Stimulated activated CD8-positive, alpha-beta memory T cell treated with anti-CD3 and anti-CD28 coated beads, Interleukin-4, amount 100 ng/mL, for 4 hours (primary cell): Measurements from ENCODE around the gene KEL.
"Not testable (repeated sequence)": the region's sequence is repeated elsewhere in the genome, so short reads cannot be mapped to it uniquely, and the experiment has no call there.

Experiments
- DNase-seq, 2 donors: peaks; one replicate each; pipeline ENCODE4 v3.0.0-alpha.2; 2020; ENCODE audit warnings: low read depth in 2 of 2, low spot score in 1 of 2

KEL gene, protein sequence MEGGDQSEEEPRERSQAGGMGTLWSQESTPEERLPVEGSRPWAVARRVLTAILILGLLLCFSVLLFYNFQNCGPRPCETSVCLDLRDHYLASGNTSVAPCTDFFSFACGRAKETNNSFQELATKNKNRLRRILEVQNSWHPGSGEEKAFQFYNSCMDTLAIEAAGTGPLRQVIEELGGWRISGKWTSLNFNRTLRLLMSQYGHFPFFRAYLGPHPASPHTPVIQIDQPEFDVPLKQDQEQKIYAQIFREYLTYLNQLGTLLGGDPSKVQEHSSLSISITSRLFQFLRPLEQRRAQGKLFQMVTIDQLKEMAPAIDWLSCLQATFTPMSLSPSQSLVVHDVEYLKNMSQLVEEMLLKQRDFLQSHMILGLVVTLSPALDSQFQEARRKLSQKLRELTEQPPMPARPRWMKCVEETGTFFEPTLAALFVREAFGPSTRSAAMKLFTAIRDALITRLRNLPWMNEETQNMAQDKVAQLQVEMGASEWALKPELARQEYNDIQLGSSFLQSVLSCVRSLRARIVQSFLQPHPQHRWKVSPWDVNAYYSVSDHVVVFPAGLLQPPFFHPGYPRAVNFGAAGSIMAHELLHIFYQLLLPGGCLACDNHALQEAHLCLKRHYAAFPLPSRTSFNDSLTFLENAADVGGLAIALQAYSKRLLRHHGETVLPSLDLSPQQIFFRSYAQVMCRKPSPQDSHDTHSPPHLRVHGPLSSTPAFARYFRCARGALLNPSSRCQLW

DNA sequence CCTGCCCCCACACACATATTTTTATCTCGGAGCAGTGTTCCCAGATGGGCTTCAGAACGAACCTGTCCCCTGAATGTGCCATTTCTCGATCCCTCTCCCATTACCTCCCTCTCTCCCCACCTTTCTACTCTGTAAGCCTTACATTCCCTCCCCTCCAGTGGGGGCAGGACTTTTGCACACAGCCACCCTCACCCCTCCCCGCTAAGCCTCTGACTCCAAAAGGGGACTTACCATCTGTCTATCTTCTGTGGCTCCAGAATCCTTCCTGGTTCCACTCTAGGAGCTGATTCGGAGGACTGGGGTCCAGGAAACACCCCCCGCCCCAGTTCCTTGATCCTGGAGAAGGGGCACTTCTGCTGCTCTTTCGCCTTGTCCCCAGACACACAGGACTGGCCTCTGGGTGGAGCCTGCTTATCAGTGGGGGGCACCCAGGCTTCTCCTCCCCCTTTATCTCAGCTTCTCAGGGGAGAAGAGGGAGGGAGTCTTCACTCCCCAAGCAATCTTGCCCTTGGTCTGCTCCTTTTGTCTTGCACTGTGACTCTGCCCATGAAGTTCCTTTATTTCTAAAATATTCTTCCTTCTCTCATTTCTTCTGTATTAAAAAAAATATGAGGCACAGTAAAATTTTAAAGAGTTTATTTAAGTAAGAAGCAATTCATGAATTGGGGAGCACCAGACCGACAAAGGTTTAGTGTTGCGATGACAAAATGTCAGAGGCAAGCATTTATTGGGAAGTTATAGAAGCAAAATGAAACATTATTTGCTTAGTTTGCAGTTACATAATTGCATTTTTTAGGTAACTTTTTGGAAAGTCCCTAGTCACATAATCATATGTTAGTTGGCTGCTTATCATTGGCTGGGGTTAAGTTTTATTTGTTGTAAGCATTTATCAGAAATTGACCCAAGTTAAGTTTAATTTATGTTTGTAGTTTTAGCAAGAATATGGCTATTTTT, at the start of gene KEL:
KEL (minus strand) TSS at position 391 of the 954 bp plus-strand sequence; CDS start at position 234, 157 bp downstream.
- DNase-seq = no peak

DNA sequence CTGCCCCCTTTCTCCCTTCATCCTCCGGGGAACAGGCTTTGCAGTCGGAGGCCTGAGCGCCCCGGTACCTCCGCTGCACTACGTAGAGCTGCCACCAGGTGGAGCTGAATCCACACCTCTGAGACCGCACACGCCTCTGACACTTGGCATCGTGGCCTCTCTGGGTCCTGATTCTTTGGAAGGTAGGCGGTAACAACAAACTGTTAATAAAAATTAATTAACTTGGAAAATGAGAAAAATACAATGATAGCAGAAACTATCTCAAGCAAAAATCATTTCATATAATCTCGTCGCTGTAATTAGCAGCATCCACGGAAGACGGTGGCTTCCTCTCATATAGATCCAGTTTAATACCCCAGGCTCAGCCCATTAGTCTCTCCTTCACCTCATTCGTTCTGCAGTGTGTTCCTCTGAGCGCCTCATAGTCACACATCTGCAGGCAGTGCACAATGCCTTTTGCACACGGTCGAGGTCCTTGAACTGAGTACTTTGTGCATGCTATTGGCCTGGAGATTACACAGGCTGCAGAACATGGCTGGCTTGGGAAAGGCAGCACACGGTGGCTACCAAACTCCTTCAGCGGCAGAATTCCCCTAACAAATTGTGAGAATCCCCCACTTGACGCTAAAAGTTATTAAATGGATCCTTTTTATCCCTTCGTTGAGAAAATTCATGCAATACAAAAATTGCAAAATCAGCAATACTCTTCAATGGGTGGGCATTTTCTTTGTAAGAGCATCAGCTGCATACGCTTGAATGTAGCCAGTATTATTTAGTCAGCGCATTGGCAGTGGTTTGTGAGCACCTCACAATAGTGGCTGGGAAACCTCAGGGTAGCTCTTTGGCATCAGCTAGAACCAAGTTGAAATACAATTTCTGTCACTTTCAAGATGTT, 46.1 kb upstream of the KEL start:
- peak; percentile 58 to 69 for DNase-seq

DNA sequence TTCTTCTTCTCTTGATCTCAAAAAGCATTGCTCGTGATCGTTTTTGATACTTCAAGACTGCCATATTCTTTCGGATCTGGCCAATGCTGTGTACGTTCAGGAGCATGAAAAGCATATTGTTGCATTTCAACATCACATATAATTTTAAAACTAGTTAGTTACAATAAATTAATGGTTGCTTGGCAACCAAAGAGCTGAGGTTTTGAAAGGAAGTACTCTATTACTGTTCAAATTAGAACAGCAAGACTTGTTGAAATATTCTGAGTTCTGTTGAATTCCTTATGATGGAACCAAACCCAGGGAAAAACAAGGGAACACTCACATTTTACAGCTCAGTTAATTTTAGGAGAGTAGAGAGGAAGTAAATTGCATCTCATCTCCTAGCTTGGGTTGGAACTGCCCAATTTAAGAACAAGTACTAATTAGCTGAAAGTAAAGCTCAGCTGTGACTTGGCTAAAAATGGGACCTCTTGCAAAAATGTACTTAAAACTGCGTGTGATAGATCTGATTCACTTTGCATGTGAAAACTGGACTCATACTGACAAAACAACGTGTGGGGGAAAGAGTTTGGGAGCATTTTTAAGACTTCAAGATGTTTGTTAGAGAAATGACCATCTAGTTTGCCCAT, 43.6 kb upstream of the KEL start:
- no peak for DNase-seq

DNA sequence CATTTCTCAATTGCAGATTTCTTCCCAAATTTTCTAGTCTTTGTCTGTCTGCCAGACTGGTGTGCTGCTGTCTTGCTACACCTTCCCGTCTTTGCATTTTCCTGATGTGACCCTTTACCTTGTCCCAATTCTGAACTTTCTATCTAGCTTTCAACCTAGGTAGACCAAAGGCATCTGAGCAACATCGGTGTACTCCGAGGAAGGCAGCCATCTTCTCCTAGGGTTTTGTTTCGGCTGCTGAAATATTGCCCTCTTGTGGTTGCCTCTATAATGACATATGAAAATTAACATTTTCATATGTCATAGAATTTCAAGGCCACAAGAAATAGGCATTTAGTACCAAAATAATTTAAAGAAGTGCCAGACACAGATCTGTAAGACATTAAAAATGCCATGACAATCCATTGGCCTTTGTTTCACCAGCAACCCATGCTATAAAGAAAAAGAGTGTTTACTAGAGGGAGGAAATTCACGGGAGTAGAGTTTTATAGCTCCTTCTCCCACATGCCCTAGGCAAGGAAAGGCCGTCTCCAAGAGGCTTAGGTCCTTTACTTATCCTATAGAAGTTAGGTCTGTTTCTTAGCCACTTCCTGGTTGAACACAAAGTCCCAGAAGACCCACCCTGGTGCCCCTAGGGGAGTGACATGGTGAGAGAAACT, 41.4 kb upstream of the KEL start:
- no peak for DNase-seq

DNA sequence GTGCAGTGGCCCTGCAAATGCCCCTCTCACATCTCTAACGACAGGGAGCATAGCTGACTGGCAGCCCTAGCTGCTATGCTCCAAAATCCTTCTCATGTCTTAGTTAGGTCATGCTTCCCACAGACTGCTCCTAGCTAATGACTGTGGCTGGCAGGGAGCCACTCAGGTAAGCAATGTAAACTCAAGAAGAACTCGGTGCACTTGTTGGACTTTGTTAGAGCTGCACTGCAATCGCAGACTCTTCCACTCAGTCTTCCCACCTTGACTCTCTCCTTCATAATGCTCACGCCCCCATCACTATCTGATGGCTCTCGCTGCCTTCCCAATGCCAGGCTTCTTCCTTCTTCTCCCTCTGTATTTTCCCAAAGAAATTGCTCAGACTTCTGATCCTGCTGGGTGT, 40.7 kb upstream of the KEL start:
- DNase-seq = no peak

DNA sequence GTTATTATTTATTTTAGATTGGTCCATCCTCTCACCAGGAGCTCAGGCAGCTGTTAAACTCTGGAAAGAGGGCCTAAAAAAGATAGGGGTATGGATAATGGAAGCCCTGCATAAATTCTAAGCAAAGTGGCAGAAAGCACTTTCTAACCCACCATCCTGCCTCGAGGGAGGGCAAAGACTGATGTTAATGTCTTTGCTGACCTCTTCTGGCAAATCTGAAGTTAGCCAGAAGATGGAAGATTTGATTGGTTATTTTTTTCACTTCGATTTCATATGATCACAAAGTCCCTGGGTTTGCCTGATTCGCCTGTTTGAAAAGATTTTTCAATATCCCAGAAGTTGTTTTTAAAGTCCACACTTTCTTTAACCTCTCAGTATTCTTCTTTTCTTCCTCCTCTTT, 39.9 kb upstream of the KEL start:
- no peak for DNase-seq

DNA sequence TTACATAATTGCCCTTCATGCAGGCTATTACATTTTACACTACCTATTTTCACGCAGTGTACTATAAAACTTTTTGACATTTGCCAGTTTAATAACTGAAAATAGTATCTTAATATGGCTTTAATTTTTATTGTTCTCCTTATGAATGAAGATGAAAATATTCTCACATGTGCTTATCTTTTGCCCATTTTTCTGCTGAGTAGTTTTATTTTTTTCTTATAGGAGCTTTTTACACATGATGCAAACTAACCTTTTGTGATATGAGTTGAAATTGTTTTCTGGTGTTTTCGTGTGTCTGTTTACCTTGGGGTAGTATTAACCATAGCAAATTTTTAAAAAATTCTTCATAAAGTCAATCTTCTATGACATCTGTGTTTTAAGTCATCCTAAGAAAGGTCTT, 38.5 kb upstream of the KEL start:
- DNase-seq = no peak

DNA sequence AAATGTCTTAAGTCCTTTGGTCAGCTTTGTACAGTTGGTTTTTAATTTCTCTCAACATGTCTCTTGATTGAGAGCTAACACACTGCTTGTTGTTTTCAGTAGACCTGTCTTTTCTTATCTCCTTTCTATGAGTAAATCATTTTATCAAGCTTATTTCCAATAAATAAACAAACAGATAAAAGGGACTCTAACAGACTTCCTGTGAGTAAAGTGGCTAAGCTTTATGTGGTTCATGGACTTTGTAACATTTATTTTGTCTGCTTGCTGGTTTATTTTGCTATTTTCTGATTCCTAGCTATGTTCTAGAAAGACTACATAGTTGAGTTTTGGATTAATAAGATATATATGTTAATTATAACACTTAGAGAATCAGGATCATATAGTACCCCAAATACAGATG, 37.6 kb upstream of the KEL start:
- DNase-seq = no peak

DNA sequence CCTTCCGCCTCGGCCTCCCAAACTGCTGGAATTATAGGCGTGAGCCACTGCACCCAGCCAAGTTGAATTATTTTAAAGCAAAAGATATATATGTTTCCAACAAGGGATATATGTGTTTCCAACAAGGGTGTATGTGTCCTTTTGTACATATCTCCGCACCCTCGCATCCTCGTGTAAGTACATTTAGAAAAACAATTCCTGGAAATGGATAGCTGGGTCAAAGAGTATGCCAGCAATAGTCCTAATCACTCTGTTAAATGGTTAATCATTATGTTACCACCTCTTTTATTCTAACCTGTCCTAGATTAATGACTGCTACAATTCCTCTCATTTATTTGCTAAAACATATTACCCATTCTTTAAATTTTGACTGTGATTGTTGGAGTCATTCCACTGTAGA, 36.8 kb upstream of the KEL start:
- no peak for DNase-seq

DNA sequence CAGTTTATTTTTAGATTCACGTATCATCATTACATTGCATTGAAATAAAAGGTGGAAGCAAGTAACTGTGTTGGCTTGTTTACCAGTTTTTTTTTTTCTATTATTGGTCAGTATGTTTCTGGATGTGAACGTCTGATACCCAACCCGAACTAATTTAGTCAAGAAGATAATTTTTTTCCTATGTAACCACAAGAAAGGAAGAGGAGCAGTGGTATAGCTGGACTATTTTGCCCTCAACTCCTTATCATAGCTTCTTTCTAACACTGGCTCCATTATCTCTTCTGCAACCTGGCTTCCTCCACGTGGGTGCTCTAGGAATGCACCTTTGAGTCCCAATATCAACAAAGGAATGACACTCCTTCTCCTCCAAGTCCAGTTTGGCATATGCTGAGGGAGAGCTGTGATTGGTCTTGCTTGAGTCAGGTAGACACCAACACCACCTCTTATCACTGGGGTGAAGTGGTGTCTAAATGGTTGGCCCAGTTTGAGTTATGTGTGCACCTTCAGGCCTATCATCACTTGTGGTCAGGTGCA, 35.4 kb upstream of the KEL start:
- no peak for DNase-seq

DNA sequence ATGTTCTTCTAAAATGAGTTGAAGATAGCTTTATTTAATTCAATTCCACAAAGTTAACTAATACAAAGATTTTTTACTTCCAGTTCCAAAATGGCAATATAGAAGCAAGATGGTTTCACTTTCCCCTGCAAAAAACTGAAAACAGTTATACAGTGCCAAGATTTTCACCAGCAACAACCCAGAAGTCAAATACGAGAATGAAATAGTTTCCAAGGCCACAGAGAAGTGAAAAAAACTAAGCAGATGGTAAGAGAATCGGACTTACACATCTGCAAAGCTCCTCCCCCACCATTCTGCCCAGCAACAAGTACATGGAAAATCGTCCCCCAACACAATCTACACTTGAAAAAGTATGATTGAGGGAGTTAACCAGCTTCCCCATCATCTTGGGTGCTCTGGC, 30.3 kb upstream of the KEL start:
- DNase-seq = no peak

DNA sequence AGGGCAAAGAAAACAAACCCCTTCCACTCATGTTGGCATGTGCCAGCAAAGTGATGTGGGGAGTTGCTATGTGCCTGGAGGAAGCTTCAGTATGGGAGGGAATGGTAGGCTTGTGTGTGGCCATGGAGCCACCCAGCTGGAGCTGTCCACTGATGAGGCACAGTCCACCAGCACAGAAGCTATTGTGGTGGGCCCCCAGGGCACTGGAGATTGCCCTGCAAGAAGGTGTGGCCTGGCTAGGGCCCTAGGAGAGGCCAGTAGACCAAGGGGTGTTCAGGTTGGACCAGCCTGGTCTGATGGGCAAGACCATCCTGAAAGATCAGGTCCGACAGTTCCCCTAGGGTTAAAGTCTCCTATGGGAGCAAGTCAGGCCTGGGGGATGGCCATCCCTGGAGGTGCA, 22.1 kb upstream of the KEL start:
- DNase-seq = no peak

DNA sequence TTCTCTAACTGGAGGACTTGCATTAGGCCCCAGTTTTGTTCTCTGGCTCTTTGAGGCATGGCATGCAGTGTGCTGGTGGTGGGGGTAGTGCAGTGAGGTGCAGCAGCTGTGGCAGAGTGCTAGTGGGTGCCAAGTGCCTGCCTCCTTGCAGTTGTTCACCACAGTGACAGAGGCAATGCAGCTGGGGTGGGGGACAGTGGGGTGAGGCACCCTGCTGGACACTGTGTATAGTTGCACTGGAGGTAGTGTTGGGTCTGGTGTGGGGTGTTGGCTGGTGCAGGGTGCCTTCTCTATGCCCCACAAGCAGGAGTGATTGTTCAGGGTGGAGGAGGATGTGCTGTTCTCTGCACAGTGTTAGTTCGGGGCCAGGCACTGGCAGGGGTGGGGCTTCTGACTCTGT, 21.7 kb upstream of the KEL start:
- no peak for DNase-seq

DNA sequence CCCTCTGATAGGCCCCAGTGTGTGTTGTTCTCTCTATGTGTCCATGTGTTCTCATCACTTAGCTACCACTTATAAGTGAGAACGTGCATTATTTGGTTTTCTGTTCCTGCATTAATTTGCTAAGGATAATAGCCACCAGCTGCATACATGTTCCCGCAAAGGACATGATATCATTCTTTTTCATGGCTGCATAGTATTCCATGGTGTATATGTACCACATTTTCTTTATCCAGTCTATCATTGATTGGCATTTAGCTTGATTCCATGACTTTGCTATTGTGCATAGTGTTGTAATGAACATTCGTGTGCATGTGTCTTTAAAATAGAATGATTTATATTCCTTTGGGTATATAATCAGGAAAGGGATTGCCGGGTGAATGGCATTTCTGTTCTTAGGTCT, 16.2 kb upstream of the KEL start:
- DNase-seq = not testable (repeated sequence)

DNA sequence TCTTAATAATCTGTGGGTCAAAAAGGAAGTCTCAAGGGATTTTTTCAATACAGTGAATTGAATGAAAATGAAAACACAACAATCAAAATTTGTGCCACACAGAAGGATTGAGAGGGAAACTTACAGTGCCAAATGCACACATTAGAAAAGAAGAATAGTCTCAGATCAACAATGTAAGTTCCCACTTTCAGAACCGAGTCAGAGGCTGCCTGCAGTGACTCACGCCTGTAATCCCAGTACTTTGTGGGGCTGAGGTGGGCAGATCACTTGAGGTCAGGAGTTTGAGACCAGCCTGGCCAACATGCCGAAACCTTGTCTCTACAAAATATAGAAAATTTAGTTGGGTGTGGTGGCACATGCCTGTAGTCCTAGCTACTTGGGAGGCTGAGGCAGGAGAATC, 12.5 kb upstream of the KEL start:
- DNase-seq = no peak

DNA sequence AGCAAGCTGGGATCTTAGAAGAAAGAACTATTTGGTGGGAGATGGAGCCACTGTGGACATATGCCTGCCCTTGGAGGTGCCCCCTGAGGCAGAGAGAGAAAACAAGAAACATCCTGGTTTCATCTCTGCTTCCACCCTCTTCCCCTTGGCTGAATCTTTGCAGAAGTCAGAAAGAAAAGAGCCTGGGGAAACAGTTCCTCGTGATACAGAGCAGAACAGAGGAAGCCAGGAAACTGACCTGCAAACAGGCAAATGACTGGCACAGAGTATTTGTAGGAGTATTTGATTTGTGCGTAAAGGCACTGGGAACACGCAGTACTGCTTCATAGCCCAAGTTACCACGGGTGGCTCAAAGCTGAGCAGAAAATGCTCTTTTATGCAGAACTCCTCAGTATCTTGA, 7.0 kb upstream of the KEL start:
- no peak for DNase-seq

DNA sequence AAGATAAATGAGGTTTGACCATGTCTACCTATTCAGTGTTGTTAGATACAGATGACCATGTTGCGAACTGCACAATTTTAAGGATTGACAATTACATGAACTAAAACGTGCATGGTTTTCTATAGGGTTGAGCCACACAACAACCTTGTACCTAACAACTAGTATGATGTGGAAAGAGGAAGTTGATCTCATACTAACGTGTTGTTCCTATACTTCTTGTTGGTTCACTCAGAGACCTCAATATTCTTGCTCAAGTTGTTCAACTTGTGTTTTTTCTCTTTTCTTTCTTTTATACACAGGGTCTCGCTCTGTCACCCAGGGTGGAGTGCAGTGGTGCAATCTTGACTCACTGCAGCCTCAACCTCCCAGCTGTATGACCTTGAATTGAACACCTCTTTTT, 6.1 kb upstream of the KEL start:
- DNase-seq = no peak

DNA sequence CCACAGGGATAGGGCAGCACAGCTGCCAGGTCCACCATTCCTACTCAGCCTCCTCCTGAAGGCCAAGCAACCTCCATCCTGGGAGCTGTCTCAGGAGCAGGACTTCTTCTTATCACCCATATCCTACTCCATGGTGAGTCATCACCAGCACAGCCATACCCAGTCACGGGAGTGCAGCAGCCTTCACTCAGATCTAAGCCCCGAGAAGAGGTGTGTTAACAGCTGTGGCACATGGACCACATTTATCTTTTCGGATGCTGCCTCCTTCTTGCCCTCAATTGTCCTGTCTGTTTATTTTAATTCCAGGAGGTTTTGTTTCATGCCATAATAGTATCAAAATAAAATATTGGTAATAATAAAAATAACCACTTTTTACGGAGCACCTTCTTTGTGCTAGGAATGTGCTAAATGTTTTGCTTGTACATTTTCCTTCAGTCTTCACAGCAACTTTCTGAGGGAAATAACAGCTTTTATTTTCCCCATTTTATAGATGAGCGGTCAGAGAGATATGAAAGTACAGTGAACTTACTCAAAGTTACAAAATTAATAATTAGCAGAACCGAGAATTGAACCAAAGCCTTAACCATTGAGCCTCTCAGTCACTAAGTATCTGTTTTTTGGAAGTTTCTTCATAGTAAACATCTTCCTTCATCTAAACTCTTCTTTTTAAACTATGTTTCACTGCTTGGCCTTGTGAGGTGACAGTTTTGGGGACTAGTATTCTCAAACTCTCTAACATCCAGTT, 2.5 kb upstream of the KEL start:
- no peak for DNase-seq

DNA sequence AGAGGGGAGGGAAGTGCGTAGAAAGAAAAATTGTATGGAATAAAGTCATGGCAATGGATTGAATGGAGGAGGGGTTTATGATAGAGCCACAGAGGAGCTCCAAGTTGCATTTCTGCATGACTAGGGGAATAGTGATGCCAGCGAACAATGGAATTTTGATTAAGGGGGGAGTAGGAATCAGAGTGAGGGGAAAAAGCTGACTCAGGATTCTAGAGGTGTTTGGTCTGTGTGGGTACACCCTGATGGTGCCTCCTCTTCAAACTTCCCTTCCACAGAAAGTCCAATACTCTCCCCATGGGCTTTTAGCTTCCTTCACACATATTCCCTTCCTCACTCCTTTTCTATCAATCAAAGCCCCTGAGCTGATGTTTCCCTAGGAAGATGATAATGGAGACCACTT, 1.8 kb upstream of the KEL start:
- no peak for DNase-seq
